ENCODE results near the gene ELF5. TPM values are rescaled to one million over a fixed set of nuclear protein-coding genes. Genes with fewer than 3 reads are reported as not detected.

The ELF5 gene
- not detected for polyA plus RNA-seq (2013, experiment 1 of 2)
- not detected for polyA plus RNA-seq (2013, experiment 2 of 2)

- Histone ChIP-seq H2BK5ac (ENCODE audit: low read depth, low read length, poor library complexity, severe bottlenecking) (no peak within 1 kb of the TSS), H3K18ac (ENCODE audit: low read depth in 1 of 2, low read length in 2 of 2) (no peak within 1 kb of the TSS), H2AK5ac (ENCODE audit: low read length, severe bottlenecking) (no peak within 1 kb of the TSS), H2BK15ac (ENCODE audit: low read depth, poor library complexity, severe bottlenecking) (no peak within 1 kb of the TSS), H3K27me3 (ENCODE audit: control insufficient read depth in 1 of 2, insufficient read depth in 1 of 2, low read length in 2 of 2) (peaks cover 15 to 20% of the 10 kb centered on the region in 2 experiments), H3K4me3 (ENCODE audit: insufficient read depth in 1 of 2, low read depth in 1 of 2, low read length in 2 of 2) (no peak within 1 kb of the TSS), H3K23ac (ENCODE audit: low read length in 2 of 2) (no peak within 1 kb of the TSS), H3K9ac (ENCODE audit: low read length) (no peak within 1 kb of the TSS), H2BK120ac (ENCODE audit: low read depth, low read length) (no peak within 1 kb of the TSS), H3K79me1 (replicated peaks; ENCODE audit: low read length, poor library complexity, severe bottlenecking) (no peaks in the 10 kb centered on the region), H4K91ac (ENCODE audit: low read length) (no peak within 1 kb of the TSS), H3K14ac (ENCODE audit: low read length in 2 of 2) (no peak within 1 kb of the TSS), H3K4ac (ENCODE audit: low read depth in 1 of 2, low read length in 2 of 2) (no peak within 1 kb of the TSS), H2AFZ (ENCODE audit: low read depth, low read length) (no peak within 1 kb of the TSS), H3K9me3 (ENCODE audit: control insufficient read depth, low read length) (no peaks in the 10 kb centered on the region), H3K4me1 (ENCODE audit: control insufficient read depth, insufficient read depth, low read depth, low read length) (peaks cover 2% of the 10 kb centered on the region), H3K36me3 (ENCODE audit: control insufficient read depth in 1 of 2, insufficient read depth in 2 of 2, low read depth in 1 of 2, low read length in 2 of 2) (no peaks in the 10 kb centered on the region), H3K27ac (ENCODE audit: low read length, poor library complexity, severe bottlenecking) (no peak within 1 kb of the TSS), H3K4me2 (ENCODE audit: low read length, poor library complexity, severe bottlenecking) (no peak within 1 kb of the TSS), H4K8ac (ENCODE audit: low read length) (no peak within 1 kb of the TSS), H2BK12ac (ENCODE audit: low read length in 2 of 2) (no peak within 1 kb of the TSS)
- DNase-seq, result no peak
- WGBS, result 87% methylated on average over 17 of the region's 17 CpGs
These were observed at the start of gene ELF5 for GRCh38 chr11:34513682-34514449. Gene ELF5 (minus strand): TSS chr11:34513794. CDS start chr11:34505749, 8,045 bp downstream.

GRCh38 chr11:34562976-34563375 lies 49.4 kb upstream of the ELF5 start:
- H2BK120ac ChIP-seq (ENCODE audit: low read depth, low read length), result no peak overlapping the region
- 92% methylated on average over 1 of the region's 2 CpGs for WGBS
- H3K18ac ChIP-seq (ENCODE audit: low read depth in 1 of 2, low read length in 2 of 2), result no peak overlapping the region
- no peak overlapping the region for H3K4me2 ChIP-seq (ENCODE audit: low read length, poor library complexity, severe bottlenecking)
- H3K4ac ChIP-seq (ENCODE audit: low read depth in 1 of 2, low read length in 2 of 2), result no peak overlapping the region
- no peak overlapping the region for H4K91ac ChIP-seq (ENCODE audit: low read length)
- no peak overlapping the region for H3K23ac ChIP-seq (ENCODE audit: low read length in 2 of 2)
- no peak overlapping the region for H2AFZ ChIP-seq (ENCODE audit: low read depth, low read length)
- no peak overlapping the region for H2BK5ac ChIP-seq (ENCODE audit: low read depth, low read length, poor library complexity, severe bottlenecking)
- peaks cover 32 to 67% of the 10 kb centered on the region in 2 experiments for H3K27me3 ChIP-seq (ENCODE audit: control insufficient read depth in 1 of 2, insufficient read depth in 1 of 2, low read length in 2 of 2)
- H3K4me1 ChIP-seq (ENCODE audit: control insufficient read depth, insufficient read depth, low read depth, low read length), result peaks cover 2% of the 10 kb centered on the region
- no peak overlapping the region for H3K4me3 ChIP-seq (ENCODE audit: insufficient read depth in 1 of 2, low read depth in 1 of 2, low read length in 2 of 2)
- H3K14ac ChIP-seq (ENCODE audit: low read length in 2 of 2), result no peak overlapping the region
- H2BK12ac ChIP-seq (ENCODE audit: low read length in 2 of 2), result no peak overlapping the region
- H2BK15ac ChIP-seq (ENCODE audit: low read depth, poor library complexity, severe bottlenecking), result no peak overlapping the region
- H2AK5ac ChIP-seq (ENCODE audit: low read length, severe bottlenecking), result no peak overlapping the region
- no peak overlapping the region for H3K27ac ChIP-seq (ENCODE audit: low read length, poor library complexity, severe bottlenecking)
- H3K79me1 ChIP-seq (replicated peaks; ENCODE audit: low read length, poor library complexity, severe bottlenecking), result no peaks in the 10 kb centered on the region
- no peaks in the 10 kb centered on the region for H3K36me3 ChIP-seq (ENCODE audit: control insufficient read depth in 1 of 2, insufficient read depth in 2 of 2, low read depth in 1 of 2, low read length in 2 of 2)
- no peak for DNase-seq
- no peak overlapping the region for H3K9ac ChIP-seq (ENCODE audit: low read length)
- H4K8ac ChIP-seq (ENCODE audit: low read length), result no peak overlapping the region
- no peaks in the 10 kb centered on the region for H3K9me3 ChIP-seq (ENCODE audit: control insufficient read depth, low read length)

- no peak for DNase-seq
- Histone ChIP-seq H3K27ac (ENCODE audit: low read length, poor library complexity, severe bottlenecking) (no peak overlapping the region), H3K4me3 (ENCODE audit: insufficient read depth in 1 of 2, low read depth in 1 of 2, low read length in 2 of 2) (no peak overlapping the region), H3K23ac (ENCODE audit: low read length in 2 of 2) (no peak overlapping the region), H2AK5ac (ENCODE audit: low read length, severe bottlenecking) (no peak overlapping the region), H2BK15ac (ENCODE audit: low read depth, poor library complexity, severe bottlenecking) (no peak overlapping the region), H3K9ac (ENCODE audit: low read length) (no peak overlapping the region), H3K4ac (ENCODE audit: low read depth in 1 of 2, low read length in 2 of 2) (no peak overlapping the region), H2BK120ac (ENCODE audit: low read depth, low read length) (no peak overlapping the region), H3K4me1 (ENCODE audit: control insufficient read depth, insufficient read depth, low read depth, low read length) (peaks cover 2% of the 10 kb centered on the region), H3K18ac (ENCODE audit: low read depth in 1 of 2, low read length in 2 of 2) (no peak overlapping the region), H4K91ac (ENCODE audit: low read length) (no peak overlapping the region), H3K14ac (ENCODE audit: low read length in 2 of 2) (no peak overlapping the region), H3K9me3 (ENCODE audit: control insufficient read depth, low read length) (no peaks in the 10 kb centered on the region), H2BK12ac (ENCODE audit: low read length in 2 of 2) (no peak overlapping the region), H2AFZ (ENCODE audit: low read depth, low read length) (no peak overlapping the region), H4K8ac (ENCODE audit: low read length) (no peak overlapping the region), H2BK5ac (ENCODE audit: low read depth, low read length, poor library complexity, severe bottlenecking) (no peak overlapping the region), H3K36me3 (ENCODE audit: control insufficient read depth in 1 of 2, insufficient read depth in 2 of 2, low read depth in 1 of 2, low read length in 2 of 2) (no peaks in the 10 kb centered on the region), H3K79me1 (replicated peaks; ENCODE audit: low read length, poor library complexity, severe bottlenecking) (no peaks in the 10 kb centered on the region), H3K27me3 (ENCODE audit: control insufficient read depth in 1 of 2, insufficient read depth in 1 of 2, low read length in 2 of 2) (peaks cover 26 to 72% of the 10 kb centered on the region in 2 experiments), H3K4me2 (ENCODE audit: low read length, poor library complexity, severe bottlenecking) (no peak overlapping the region)
- WGBS, result 76% methylated on average over 3 of the region's 4 CpGs
These were observed 46.9 kb upstream of the ELF5 start for GRCh38 chr11:34560511-34560910.

GRCh38 chr11:34558673-34559072 lies 45.1 kb upstream of the ELF5 start:
- H4K91ac ChIP-seq (ENCODE audit: low read length), result no peak overlapping the region
- no peak overlapping the region for H3K4ac ChIP-seq (ENCODE audit: low read depth in 1 of 2, low read length in 2 of 2)
- no peaks in the 10 kb centered on the region for H3K36me3 ChIP-seq (ENCODE audit: control insufficient read depth in 1 of 2, insufficient read depth in 2 of 2, low read depth in 1 of 2, low read length in 2 of 2)
- no peak for DNase-seq
- no peak overlapping the region for H3K27ac ChIP-seq (ENCODE audit: low read length, poor library complexity, severe bottlenecking)
- H3K4me3 ChIP-seq (ENCODE audit: insufficient read depth in 1 of 2, low read depth in 1 of 2, low read length in 2 of 2), result no peak overlapping the region
- H2BK12ac ChIP-seq (ENCODE audit: low read length in 2 of 2), result no peak overlapping the region
- no peak overlapping the region for H3K4me2 ChIP-seq (ENCODE audit: low read length, poor library complexity, severe bottlenecking)
- no peak overlapping the region for H2AFZ ChIP-seq (ENCODE audit: low read depth, low read length)
- no peak overlapping the region for H3K23ac ChIP-seq (ENCODE audit: low read length in 2 of 2)
- no peak overlapping the region for H3K14ac ChIP-seq (ENCODE audit: low read length in 2 of 2)
- WGBS, result 75% methylated on average over 1 of the region's 4 CpGs
- no peaks in the 10 kb centered on the region for H3K79me1 ChIP-seq (replicated peaks; ENCODE audit: low read length, poor library complexity, severe bottlenecking)
- no peak overlapping the region for H2BK5ac ChIP-seq (ENCODE audit: low read depth, low read length, poor library complexity, severe bottlenecking)
- H2BK15ac ChIP-seq (ENCODE audit: low read depth, poor library complexity, severe bottlenecking), result no peak overlapping the region
- H3K18ac ChIP-seq (ENCODE audit: low read depth in 1 of 2, low read length in 2 of 2), result no peak overlapping the region
- H2AK5ac ChIP-seq (ENCODE audit: low read length, severe bottlenecking), result no peak overlapping the region
- H3K4me1 ChIP-seq (ENCODE audit: control insufficient read depth, insufficient read depth, low read depth, low read length), result no peaks in the 10 kb centered on the region
- no peaks in the 10 kb centered on the region for H3K9me3 ChIP-seq (ENCODE audit: control insufficient read depth, low read length)
- no peak overlapping the region for H4K8ac ChIP-seq (ENCODE audit: low read length)
- H3K9ac ChIP-seq (ENCODE audit: low read length), result no peak overlapping the region
- H2BK120ac ChIP-seq (ENCODE audit: low read depth, low read length), result no peak overlapping the region
- peaks cover 30 to 73% of the 10 kb centered on the region in 2 experiments for H3K27me3 ChIP-seq (ENCODE audit: control insufficient read depth in 1 of 2, insufficient read depth in 1 of 2, low read length in 2 of 2)

Data from mesenchymal stem cell (in vitro differentiated cells and primary cell).